GM12892 (cell line): ENCODE data around the gene RRAS2.

Experiments used
- POLR2A ChIP-seq: IDR thresholded peaks from 2 replicates; pipeline ENCODE4 v1.6.1; 2011; ENCODE audit warnings: low read depth, low read length, control low read depth
- POLR2AphosphoS5 ChIP-seq: IDR thresholded peaks from 2 replicates; pipeline ENCODE4 v1.6.1; 2011; ENCODE audit warnings: low read depth, low read length, control low read depth
- TAF1 ChIP-seq: IDR thresholded peaks from 2 replicates; pipeline ENCODE4 v1.6.1; 2011; ENCODE audit warnings: low read depth, mild to moderate bottlenecking, control low read depth, low read length, borderline replicate concordance

DNA sequence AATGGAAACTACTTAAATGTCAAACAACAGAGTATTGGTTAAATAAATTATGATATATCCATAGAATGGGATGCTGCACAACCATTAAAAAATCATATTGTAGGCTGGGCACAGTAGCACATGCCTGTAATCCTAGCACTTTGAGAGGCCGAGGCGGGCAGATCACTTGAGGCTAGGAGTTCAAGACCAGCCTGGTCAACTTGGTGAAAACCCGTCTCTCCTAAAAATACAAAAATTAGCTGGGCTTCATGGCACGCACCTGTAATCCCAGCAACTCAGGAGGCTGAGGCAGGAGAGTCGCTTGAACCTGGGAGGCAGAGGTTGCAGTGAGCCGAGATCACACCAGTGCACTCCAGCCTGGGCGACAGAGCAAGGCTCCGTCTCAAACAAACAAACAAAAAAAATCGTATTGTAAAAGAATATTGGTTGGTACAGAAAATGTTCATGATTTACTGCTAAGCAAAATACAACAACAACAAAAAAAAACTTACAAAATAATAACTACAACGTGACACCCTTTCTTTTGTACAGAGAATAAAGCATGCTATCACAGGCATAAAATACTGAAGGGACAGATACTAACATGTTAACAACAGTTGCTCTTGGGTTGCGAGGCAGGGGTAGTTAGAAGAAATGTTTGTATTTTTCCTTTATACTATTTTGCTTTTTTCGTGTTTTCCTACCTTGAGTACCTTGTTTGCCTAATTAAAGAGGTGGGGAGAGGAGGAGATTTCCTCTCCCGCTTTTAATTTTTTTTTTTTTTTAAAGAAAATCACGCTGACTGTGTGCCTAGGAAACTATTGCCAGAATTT, 21.3 kb upstream of the RRAS2 start:
- TF ChIP-seq POLR2A, result no peak
- TF ChIP-seq POLR2AphosphoS5, result no peak
- TF ChIP-seq TAF1, result no peak
